Liver (tissue), 9 donors: ENCODE results near the gene PNMT. TPM values are rescaled to one million over a fixed set of nuclear protein-coding genes. Genes with fewer than 3 reads are reported as not detected.

Experiments
- DNase-seq: peaks from one replicate; pipeline ENCODE4 v3.0.0-alpha.2; 2017; ENCODE audit warnings: low spot score
- H3K27ac ChIP-seq, 2 donors: one replicate each; pipeline ENCODE4 v1.7.0; 2013; ENCODE audit warnings: inconsistent platforms in 2 of 2, low read length in 2 of 2, control low read depth in 1 of 2, low read depth in 1 of 2, mild to moderate bottlenecking in 1 of 2
- H3K27me3 ChIP-seq, 4 donors: one replicate each; pipeline versions ENCODE4 v1.6.1 to v1.7.0; 2013; ENCODE audit warnings: low read length in 3 of 4, inconsistent platforms in 1 of 4, mild to moderate bottlenecking in 1 of 4, moderate library complexity in 1 of 4; ENCODE audit not compliant: control insufficient read depth in 4 of 4, insufficient read depth in 4 of 4
- H3K36me3 ChIP-seq, 4 donors: one replicate each; pipeline versions ENCODE4 v1.6.1 to v1.7.0; 2013; ENCODE audit warnings: low read length in 3 of 4, mild to moderate bottlenecking in 3 of 4, low read depth in 1 of 4, moderate library complexity in 1 of 4; ENCODE audit not compliant: control insufficient read depth in 4 of 4, insufficient read depth in 3 of 4
- H3K4me1 ChIP-seq, 4 donors: one replicate each; pipeline versions ENCODE4 v1.6.1 to v1.7.0; 2013; ENCODE audit warnings: low read length in 3 of 4, mild to moderate bottlenecking in 3 of 4, moderate library complexity in 1 of 4; ENCODE audit not compliant: control insufficient read depth in 4 of 4, insufficient read depth in 4 of 4
- H3K4me3 ChIP-seq, 3 donors: one replicate each; pipeline versions ENCODE4 v1.6.1 to v1.7.0; 2013; ENCODE audit warnings: low read length in 3 of 3, control low read depth in 1 of 3, low read depth in 1 of 3, mild to moderate bottlenecking in 1 of 3
- H3K9ac ChIP-seq, 2 donors: one replicate each; pipeline ENCODE4 v1.7.0; 2013; ENCODE audit warnings: low read length in 2 of 2, mild to moderate bottlenecking in 2 of 2, moderate library complexity in 2 of 2, control low read depth in 1 of 2, low read depth in 1 of 2
- H3K9me3 ChIP-seq, 4 donors: one replicate each; pipeline versions ENCODE4 v1.6.1 to v1.7.0; 2013; ENCODE audit warnings: low read length in 3 of 4; ENCODE audit not compliant: control insufficient read depth in 4 of 4
- ATF3 ChIP-seq: IDR thresholded peaks from 2 replicates; pipeline ENCODE4 v1.6.1; 2016; ENCODE audit warnings: antibody characterized with exemption
- CTCF ChIP-seq: fragments of 150-350 bp; IDR thresholded peaks from 2 replicates; pipeline ENCODE4 v1.5.1; 2017; ENCODE audit warnings: improper control_type of control experiment, low read depth, low read length; ENCODE audit not compliant: missing input control
- FOXA2 ChIP-seq: IDR thresholded peaks from 2 replicates; pipeline ENCODE4 v1.6.1; 2016; ENCODE audit warnings: antibody characterized with exemption
- GABPA ChIP-seq, 2 donors: IDR thresholded peaks in 1 of 2; conservative IDR thresholded peaks in 1 of 2; 2 replicates each; pipeline ENCODE4 v1.6.1; 2016; ENCODE audit warnings: antibody characterized with exemption in 2 of 2, mild to moderate bottlenecking in 1 of 2, moderate library complexity in 1 of 2
- HNF4A ChIP-seq, 2 donors: conservative IDR thresholded peaks; 2 replicates each; pipeline ENCODE4 v1.6.1; 2016; ENCODE audit warnings: antibody characterized with exemption in 2 of 2, mild to moderate bottlenecking in 2 of 2
- HNF4G ChIP-seq: IDR thresholded peaks from 2 replicates; pipeline ENCODE4 v1.6.1; 2016; ENCODE audit warnings: antibody characterized with exemption
- MAX ChIP-seq: IDR thresholded peaks from 2 replicates; pipeline ENCODE4 v1.6.1; 2016; ENCODE audit warnings: antibody characterized with exemption
- NR2F2 ChIP-seq: IDR thresholded peaks from 2 replicates; pipeline ENCODE4 v1.6.1; 2016; ENCODE audit warnings: antibody characterized with exemption
- RAD21 ChIP-seq, 2 donors: IDR thresholded peaks; 2 replicates each; pipeline ENCODE4 v1.6.1; 2016; ENCODE audit warnings: antibody characterized with exemption in 2 of 2, mild to moderate bottlenecking in 2 of 2
- RXRA ChIP-seq, 2 donors: IDR thresholded peaks; 2 replicates each; pipeline ENCODE4 v1.6.1; 2017 to 2018; ENCODE audit warnings: antibody characterized with exemption in 2 of 2, mild to moderate bottlenecking in 1 of 2
- SP1 ChIP-seq: IDR thresholded peaks from 2 replicates; pipeline ENCODE4 v1.6.1; 2018; ENCODE audit warnings: antibody characterized with exemption, mild to moderate bottlenecking
- TAF1 ChIP-seq: conservative IDR thresholded peaks from 2 replicates; pipeline ENCODE4 v1.6.1; 2016; ENCODE audit warnings: antibody characterized with exemption, mild to moderate bottlenecking
- YY1 ChIP-seq: IDR thresholded peaks from 2 replicates; pipeline ENCODE4 v1.6.1; 2016; ENCODE audit warnings: antibody characterized with exemption, mild to moderate bottlenecking
- WGBS: extraction: QIAGEN DNeasy Blood & Tissue Kit; methylation state at CpG from one replicate; pipeline ENCODE4 v1.1.7; 2013; 5-methylcytosine and 5-hydroxymethylcytosine counted together
- polyA plus RNA-seq, 2 donors: library from polyadenylated mRNA; stranded (reverse) in 1 of 2; unstranded in 1 of 2; fragments of 200-250 nt in 1 of 2; fragments of >200 nt in 1 of 2; fragmentation: Nextera tagmentation in 1 of 2; extraction: Ambion mirVana in 1 of 2; gene quantifications; one replicate each; pipeline versions ENCODE4 v1.2.1 to v1.2.3, GENCODE V29; 2013 to 2015
- total RNA-seq, 2 donors: library from RNA; depleted of rRNA; stranded (reverse); fragments of >200 nt; gene quantifications; one replicate each; pipeline ENCODE4 v1.2.3, GENCODE V29; 2014
- TF ChIP-seq, protein P1 (sequence below): IDR thresholded peaks from 2 replicates; pipeline ENCODE4 v1.6.1; 2016; ENCODE audit warnings: antibody characterized with exemption, mild to moderate bottlenecking
- donor health status: healthy.
- donor health status: healthy.
- donor health status: healthy.
- donor health status: healthy.
- donor health status: healthy.

PNMT gene
- total and polyA plus RNA-seq, 4 donors: 0.20 to 8.6 (median 0.26) TPM; not detected in 1

- peaks cover 3 to 6% (median 6%) of the 10 kb centered on the region in 4 donors for H3K4me1 ChIP-seq
- no peak overlapping the region for H3K27ac ChIP-seq
- DNase-seq: no peak
- WGBS: 92% methylated on average over 2 of the region's 2 CpGs
- H3K36me3 ChIP-seq: peaks cover 0 to 8% (median 4%) of the 10 kb centered on the region in 4 donors
- H3K9me3 ChIP-seq: no peaks in the 10 kb centered on the region
- no peaks in the 10 kb centered on the region for H3K27me3 ChIP-seq
- no peak overlapping the region for H3K9ac ChIP-seq
- H3K4me3 ChIP-seq: no peak overlapping the region
- no peak for TF ChIP-seq RAD21 (IDR thresholded peaks at IDR 0.05)
- no peak for TF ChIP-seq HNF4A (conservative IDR thresholded peaks at IDR 0.05)
- TF ChIP-seq FOXA2: no peak
- TF ChIP-seq YY1: no peak
- no peak for TF ChIP-seq TAF1
- no peak for TF ChIP-seq NR2F2
- TF ChIP-seq HNF4G: no peak
- no peak for TF ChIP-seq MAX
- TF ChIP-seq, protein P1, sequence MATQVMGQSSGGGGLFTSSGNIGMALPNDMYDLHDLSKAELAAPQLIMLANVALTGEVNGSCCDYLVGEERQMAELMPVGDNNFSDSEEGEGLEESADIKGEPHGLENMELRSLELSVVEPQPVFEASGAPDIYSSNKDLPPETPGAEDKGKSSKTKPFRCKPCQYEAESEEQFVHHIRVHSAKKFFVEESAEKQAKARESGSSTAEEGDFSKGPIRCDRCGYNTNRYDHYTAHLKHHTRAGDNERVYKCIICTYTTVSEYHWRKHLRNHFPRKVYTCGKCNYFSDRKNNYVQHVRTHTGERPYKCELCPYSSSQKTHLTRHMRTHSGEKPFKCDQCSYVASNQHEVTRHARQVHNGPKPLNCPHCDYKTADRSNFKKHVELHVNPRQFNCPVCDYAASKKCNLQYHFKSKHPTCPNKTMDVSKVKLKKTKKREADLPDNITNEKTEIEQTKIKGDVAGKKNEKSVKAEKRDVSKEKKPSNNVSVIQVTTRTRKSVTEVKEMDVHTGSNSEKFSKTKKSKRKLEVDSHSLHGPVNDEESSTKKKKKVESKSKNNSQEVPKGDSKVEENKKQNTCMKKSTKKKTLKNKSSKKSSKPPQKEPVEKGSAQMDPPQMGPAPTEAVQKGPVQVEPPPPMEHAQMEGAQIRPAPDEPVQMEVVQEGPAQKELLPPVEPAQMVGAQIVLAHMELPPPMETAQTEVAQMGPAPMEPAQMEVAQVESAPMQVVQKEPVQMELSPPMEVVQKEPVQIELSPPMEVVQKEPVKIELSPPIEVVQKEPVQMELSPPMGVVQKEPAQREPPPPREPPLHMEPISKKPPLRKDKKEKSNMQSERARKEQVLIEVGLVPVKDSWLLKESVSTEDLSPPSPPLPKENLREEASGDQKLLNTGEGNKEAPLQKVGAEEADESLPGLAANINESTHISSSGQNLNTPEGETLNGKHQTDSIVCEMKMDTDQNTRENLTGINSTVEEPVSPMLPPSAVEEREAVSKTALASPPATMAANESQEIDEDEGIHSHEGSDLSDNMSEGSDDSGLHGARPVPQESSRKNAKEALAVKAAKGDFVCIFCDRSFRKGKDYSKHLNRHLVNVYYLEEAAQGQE: no peak
- TF ChIP-seq RXRA (IDR thresholded peaks at IDR 0.05): no peak
- TF ChIP-seq SP1: no peak
Measured at GRCh38 chr17:39655105-39655504, 13.1 kb upstream of the PNMT start.

DNA sequence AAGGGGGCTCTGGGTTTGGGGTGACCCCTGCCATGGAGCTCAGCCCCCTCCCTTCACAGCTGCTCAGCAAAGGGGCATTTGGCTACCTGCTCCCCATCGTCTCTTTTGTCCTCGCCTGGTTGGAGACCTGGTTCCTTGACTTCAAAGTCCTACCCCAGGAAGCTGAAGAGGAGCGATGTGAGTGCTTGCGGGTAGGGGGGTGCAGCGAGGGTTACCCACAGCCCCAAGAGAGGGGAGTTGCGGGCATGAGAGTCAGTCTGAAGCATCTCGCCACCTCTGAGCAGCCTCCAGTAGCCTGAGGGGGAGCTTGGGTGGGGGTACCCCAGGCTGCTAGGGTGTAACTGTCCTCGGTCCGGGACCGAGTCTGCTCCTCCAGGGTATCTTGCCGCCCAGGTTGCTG lies 9.9 kb upstream of the PNMT start:
- Histone ChIP-seq H3K4me3 (no peak overlapping the region), H3K9me3 (no peaks in the 10 kb centered on the region), H3K36me3 (peaks cover 0 to 16% (median 4%) of the 10 kb centered on the region in 4 donors), H3K4me1 (peaks cover 9 to 34% (median 28%) of the 10 kb centered on the region in 4 donors), H3K9ac (no peak overlapping the region), H3K27ac (no peak overlapping the region), H3K27me3 (no peaks in the 10 kb centered on the region)
- WGBS: 97% methylated on average over 11 of the region's 11 CpGs
- TF ChIP-seq YY1 (no peak), RAD21 (IDR thresholded peaks at IDR 0.05) (no peak), HNF4A (conservative IDR thresholded peaks at IDR 0.05) (no peak), FOXA2 (no peak), CTCF (no peak)
- DNase-seq: no peak

GRCh38 chr17:39658760-39659159 lies 9.5 kb upstream of the PNMT start:
- whole genome bisulfite sequencing: 97% methylated on average over 3 of the region's 3 CpGs
- Histone ChIP-seq H3K9me3 (no peaks in the 10 kb centered on the region), H3K9ac (no peak overlapping the region), H3K27ac (peak overlapping the region in 1 of 2 donors; percentile 17), H3K4me3 (no peak overlapping the region), H3K27me3 (no peaks in the 10 kb centered on the region), H3K4me1 (peaks cover 8 to 37% (median 28%) of the 10 kb centered on the region in 4 donors), H3K36me3 (peaks cover 0 to 16% (median 4%) of the 10 kb centered on the region in 4 donors)
- no peak for DNase-seq
- TF ChIP-seq GABPA (IDR thresholded peaks at IDR 0.05 in 1 of 2, conservative IDR thresholded peaks at IDR 0.05 in 1 of 2): no peak
- no peak for TF ChIP-seq ATF3
- TF ChIP-seq YY1: no peak
